HL-60 (cell line): ENCODE measurements around the gene PFDN6.

ENCODE experiments used
- GABPA ChIP-seq: IDR thresholded peaks from 2 replicates; pipeline ENCODE4 v1.6.1; 2012; ENCODE audit warnings: low read depth
- POLR2AphosphoS5 ChIP-seq: IDR thresholded peaks from 2 replicates; pipeline ENCODE4 v1.6.1; 2012; ENCODE audit warnings: low read depth
- SPI1 ChIP-seq: IDR thresholded peaks from 2 replicates; pipeline ENCODE4 v1.6.1; 2012; ENCODE audit warnings: low read depth, mild to moderate bottlenecking, borderline replicate concordance
- TF ChIP-seq, protein P1 (sequence below): IDR thresholded peaks from one replicate; pipeline ENCODE4 v1.5.1; 2011; ENCODE audit warnings: low read length, control low read depth, inconsistent platforms; ENCODE audit not compliant: insufficient read depth
- TF ChIP-seq, protein P2 (sequence below): IDR thresholded peaks from 2 replicates; pipeline ENCODE4 v1.6.1; 2012; ENCODE audit warnings: low read depth; ENCODE audit not compliant: insufficient replicate concordance

DNA sequence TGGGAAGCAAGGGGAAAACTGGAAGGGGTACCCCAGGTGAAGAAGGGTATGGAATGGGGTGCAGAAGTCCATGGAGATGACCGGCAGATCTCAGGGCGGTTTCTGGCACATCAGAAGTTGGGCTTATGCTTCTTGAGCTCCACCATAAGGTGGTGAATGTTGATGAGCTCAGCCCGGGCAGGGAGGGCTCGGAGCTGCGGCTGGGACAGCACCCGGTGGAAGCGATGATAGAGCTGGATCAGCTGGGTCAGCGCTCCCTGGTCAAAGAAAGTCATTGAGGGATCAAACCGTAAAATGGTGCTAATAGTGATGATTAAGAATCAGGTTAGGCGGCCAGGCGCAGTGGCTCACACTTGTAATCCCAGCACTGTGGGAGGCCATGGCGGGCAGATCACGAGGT, 38.7 kb upstream of the PFDN6 start:
- no peak for TF ChIP-seq SPI1
- TF ChIP-seq, protein P1, sequence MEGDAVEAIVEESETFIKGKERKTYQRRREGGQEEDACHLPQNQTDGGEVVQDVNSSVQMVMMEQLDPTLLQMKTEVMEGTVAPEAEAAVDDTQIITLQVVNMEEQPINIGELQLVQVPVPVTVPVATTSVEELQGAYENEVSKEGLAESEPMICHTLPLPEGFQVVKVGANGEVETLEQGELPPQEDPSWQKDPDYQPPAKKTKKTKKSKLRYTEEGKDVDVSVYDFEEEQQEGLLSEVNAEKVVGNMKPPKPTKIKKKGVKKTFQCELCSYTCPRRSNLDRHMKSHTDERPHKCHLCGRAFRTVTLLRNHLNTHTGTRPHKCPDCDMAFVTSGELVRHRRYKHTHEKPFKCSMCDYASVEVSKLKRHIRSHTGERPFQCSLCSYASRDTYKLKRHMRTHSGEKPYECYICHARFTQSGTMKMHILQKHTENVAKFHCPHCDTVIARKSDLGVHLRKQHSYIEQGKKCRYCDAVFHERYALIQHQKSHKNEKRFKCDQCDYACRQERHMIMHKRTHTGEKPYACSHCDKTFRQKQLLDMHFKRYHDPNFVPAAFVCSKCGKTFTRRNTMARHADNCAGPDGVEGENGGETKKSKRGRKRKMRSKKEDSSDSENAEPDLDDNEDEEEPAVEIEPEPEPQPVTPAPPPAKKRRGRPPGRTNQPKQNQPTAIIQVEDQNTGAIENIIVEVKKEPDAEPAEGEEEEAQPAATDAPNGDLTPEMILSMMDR, result no peak
- TF ChIP-seq GABPA, result no peak
- TF ChIP-seq POLR2AphosphoS5, result no peak
- TF ChIP-seq, protein P2, sequence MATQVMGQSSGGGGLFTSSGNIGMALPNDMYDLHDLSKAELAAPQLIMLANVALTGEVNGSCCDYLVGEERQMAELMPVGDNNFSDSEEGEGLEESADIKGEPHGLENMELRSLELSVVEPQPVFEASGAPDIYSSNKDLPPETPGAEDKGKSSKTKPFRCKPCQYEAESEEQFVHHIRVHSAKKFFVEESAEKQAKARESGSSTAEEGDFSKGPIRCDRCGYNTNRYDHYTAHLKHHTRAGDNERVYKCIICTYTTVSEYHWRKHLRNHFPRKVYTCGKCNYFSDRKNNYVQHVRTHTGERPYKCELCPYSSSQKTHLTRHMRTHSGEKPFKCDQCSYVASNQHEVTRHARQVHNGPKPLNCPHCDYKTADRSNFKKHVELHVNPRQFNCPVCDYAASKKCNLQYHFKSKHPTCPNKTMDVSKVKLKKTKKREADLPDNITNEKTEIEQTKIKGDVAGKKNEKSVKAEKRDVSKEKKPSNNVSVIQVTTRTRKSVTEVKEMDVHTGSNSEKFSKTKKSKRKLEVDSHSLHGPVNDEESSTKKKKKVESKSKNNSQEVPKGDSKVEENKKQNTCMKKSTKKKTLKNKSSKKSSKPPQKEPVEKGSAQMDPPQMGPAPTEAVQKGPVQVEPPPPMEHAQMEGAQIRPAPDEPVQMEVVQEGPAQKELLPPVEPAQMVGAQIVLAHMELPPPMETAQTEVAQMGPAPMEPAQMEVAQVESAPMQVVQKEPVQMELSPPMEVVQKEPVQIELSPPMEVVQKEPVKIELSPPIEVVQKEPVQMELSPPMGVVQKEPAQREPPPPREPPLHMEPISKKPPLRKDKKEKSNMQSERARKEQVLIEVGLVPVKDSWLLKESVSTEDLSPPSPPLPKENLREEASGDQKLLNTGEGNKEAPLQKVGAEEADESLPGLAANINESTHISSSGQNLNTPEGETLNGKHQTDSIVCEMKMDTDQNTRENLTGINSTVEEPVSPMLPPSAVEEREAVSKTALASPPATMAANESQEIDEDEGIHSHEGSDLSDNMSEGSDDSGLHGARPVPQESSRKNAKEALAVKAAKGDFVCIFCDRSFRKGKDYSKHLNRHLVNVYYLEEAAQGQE, result no peak
